Fibroblast of gingiva (primary cell): ENCODE results near the gene FRMD4A.

Experiments
- DNase-seq: peaks from one replicate; pipeline ENCODE4 v3.0.0-alpha.2; 2011; ENCODE audit warnings: low read depth

Gene FRMD4A

GRCh38 chr10:13648425-13648824, 682.3 kb downstream of the FRMD4A start:
- no peak for DNase-seq

GRCh38 chr10:13644866-13645265, 685.9 kb downstream of the FRMD4A start:
- no peak for DNase-seq

DNA sequence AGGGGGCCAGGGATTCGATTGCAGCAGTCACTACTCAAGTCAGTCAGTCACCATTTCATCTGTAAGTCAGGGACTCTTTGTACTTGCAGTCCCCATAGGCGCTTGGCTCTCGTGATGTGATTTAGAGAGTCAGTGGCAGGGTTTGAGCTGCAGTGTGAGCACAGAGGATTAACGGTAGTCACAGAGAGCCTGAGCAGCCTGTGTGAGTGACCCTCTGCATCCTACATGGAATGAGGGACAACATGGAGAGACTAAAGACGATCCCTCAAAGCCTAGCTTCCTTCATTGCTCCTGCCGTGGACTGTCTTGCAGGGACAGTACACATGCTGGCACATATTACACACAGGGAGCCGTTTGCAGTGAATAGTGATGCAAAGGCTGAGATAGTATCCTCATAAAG, 687.7 kb downstream of the FRMD4A start:
- DNase-seq, result no peak

DNA sequence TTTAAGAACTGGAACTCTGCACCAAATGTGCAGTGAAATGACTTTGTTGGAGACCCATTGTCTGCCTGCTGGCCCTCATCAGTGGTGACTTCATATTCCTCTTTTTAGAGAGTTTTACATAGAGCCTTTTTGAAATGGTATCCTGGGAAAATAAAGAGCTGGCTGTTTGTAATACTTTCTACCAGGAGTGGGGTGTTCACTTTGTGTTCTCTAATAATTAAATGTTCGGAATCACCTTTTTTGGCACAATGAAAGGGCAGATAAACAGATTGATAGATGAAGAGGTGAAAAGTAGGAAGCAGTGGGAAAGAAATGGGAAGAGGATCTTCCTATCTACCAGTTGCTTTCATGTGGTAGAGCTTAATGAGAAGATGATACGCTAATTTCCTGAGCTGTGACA, 688.4 kb downstream of the FRMD4A start:
- DNase-seq, result no peak

DNA sequence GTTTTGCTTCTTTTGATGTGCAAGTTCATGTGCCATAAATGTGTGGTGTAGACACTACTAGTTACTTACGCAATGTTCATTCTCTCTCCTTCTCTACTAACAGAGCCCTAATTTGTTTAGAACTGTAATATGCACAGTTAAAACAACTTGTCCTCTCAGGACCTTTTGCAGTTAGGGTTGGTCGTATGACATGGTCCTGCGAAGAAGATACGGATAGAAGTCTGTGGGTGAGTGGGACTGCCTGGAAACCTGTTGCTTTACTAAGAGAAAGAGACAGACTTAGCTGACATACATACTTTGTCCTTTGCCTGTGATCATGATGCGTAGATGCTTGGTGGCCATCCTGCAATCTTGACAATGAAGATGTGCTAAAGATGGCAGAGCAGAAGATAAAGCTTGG, 692.8 kb downstream of the FRMD4A start:
- DNase-seq, result no peak

DNA sequence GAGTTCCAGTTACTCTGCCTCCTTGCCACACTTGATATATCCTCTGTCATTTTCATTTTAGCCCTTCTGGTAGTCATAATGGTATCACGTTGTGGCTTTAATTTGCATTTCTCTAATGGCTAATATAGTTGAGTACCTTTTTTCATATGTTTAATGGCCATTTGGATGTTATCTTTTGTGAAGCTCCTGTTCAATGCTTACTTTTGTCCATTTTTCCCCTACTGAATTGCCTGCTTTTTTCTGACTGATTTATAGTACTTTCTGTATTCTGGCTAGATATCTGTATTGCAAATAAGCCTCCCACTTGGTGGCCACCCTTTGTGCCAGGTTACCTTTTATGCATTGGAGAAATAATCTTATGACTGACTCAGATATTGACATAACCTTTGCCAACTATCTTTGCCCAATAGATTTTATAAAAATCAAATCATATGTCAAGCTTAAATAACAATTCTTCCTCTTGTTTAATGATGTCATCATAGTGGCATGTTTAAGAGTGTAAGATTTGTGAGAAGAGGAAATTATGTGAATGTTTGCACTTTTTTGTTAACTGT, 693.3 kb downstream of the FRMD4A start:
- DNase-seq, result no peak

GRCh38 chr10:13636776-13637175, 693.9 kb downstream of the FRMD4A start:
- DNase-seq, result no peak

- peak; percentile 46 for DNase-seq
Observed at GRCh38 chr10:13634207-13634606, 696.5 kb downstream of the FRMD4A start.

DNA sequence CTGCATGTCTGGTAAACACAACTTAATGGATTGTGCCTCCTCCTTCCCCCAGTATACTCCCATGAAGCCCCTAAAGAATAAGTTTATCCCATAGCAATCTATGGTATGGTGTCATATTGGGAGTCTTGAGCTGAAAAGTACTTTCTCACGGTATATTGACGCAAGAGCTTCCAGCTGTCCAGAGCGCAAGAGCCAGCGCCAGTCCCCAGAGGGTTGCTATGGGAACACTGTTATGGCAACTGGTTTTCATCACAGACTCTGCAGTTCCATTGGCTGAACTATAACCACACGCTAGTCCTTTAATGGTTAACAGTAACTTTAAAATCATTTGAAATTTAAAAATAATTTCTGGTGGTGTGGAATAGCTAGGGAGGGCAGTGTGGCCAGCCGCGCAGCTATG, 697.0 kb downstream of the FRMD4A start:
- DNase-seq, result peak; percentile 95

- DNase-seq, result no peak
Observed at GRCh38 chr10:13632884-13633440, 697.8 kb downstream of the FRMD4A start.

- no peak for DNase-seq
Observed at GRCh38 chr10:13632440-13632839, 698.3 kb downstream of the FRMD4A start.

- DNase-seq, result no peak
Observed at GRCh38 chr10:13631594-13631993, 699.1 kb downstream of the FRMD4A start.

DNA sequence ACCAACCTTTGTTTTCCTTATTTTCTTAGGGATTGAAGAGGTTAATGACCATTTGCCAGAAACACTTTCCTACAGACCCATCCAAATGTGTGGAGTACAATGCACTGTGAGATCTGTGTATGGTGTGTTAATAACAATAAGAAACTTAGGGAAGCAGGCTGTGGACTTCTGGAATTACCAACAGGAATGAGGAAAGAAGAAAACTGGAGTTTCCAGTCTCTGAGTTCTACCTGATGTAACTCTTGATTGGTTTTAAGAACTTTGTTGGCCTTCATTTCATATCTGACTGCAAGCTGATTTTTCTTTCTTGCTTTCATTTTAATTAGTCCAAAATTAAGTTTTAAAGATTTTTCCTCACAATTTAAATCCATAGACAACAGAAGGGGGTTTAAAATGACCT, 700.5 kb downstream of the FRMD4A start:
- DNase-seq, result no peak

GRCh38 chr10:13629116-13629515, 701.6 kb downstream of the FRMD4A start:
- DNase-seq, result peak; percentile 13

- no peak for DNase-seq
Observed at GRCh38 chr10:13628661-13629060, 702.1 kb downstream of the FRMD4A start.

DNA sequence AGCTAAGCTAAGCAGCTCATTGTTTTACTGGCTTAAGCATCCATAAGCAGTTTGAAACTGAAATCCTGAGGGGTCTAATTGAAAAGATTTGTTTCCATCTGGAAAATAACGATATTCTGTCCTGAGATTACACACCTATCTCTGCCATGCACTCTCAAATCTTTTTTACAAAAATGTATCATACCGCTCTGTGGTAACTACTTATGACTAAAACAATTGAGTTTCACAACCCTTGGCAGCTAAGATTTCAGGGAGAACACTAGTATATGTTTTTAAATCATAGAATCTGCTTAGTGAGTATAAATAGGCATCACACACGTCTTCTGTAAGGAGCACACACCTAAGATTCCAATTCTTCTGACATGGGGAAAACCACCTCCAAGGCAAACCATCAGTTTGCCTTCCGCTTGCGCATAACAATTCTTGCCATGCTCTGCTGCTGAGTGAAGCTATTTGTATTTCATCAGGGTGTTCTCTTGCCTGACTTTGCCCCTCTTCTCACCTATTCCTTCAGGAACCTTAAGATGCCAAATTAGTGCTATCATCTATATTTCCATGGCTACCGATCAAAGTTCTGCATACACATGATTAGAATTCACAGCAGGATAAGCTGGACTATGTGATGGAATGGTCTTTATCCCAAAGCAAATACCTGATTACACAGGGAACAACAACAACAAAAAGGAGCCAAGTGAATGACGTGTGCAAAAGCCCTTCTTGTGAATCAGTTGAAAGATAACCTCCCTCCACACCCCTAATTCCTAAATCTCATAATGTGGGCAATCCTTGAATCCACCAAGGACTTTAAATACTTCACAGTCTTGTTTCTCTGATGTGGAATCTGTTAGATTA, 703.0 kb downstream of the FRMD4A start:
- peak; percentile 31 for DNase-seq

DNA sequence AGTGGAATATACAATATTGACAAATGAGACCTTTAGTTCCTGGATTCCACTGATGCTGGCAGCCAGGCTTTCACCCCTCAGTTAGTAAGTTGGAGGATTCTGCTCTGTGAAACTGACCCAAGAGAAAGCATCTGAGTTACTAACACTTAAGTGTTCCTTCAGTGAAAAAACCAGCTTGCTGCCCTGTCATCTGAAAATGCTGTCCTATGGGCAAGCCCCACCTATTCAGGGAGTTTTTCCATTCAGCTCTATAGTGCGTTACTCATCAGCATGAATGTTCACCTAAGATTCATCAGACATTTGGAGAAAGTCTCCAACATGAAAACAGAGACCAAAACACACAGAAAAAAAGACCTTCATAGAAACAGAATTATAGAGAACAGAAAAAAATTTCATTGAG, 706.1 kb downstream of the FRMD4A start:
- no peak for DNase-seq

- no peak for DNase-seq
Observed at GRCh38 chr10:13621931-13622330, 708.8 kb downstream of the FRMD4A start.

- DNase-seq, result peak; percentile 61
Observed at GRCh38 chr10:13617116-13617515, 713.6 kb downstream of the FRMD4A start.

GRCh38 chr10:13615650-13616300, 714.9 kb downstream of the FRMD4A start:
- DNase-seq, result no peak

DNA sequence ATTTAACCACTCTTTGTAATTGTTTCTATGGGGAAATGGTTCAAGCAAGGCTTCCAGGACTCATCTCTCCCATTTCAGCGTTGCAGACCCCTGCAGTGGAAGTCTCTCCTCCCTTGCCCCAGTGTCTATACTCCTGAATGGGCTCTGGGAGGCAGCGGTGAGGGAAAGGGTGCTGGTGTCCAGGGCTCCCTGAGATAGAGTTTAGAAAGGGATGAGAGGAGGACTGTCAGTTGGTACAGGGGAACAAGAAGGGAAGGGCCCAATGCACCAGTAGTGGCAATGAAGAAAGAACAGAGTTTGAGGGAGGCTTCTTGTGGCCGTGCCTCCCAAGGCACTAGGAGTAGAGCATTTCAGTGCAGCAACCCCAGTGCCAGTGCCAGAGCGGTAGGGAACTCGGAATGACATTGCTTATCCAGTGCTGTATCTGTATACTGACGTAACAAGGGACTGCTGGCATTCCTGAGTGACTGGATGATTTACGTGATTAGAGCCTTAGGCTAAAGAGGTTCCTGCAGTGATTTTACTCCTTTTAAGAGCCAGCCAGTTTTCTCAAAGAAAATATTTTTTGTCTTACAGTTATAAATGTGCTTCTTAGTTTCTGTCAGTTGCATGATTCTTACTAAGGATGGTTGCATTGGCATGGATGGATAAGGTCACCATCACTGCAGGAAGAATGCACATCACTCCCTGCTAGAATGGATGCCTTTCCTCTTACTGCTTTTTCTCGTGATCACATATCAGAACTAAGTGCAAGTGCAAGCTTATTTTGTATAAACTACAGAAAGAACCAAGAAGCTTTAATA, 716.0 kb downstream of the FRMD4A start:
- DNase-seq, result no peak

DNA sequence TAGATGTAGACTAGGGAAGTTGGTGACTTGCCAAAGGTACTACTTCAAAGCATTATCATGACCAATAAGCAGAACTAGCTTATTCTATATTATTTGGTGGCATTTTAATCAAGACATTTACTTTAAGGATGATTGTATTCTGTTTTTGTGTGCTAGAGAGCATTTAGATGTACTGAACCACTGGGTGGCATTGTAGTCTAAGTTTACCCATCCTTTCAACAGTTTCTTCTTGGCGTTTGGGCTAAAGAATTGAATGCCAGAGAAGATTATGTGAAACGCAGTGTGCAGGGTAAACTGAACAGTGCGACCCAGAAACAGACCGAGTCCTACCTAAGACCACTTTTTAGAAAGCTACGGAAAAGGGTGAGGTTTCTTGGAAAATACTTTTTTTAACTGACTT, 717.2 kb downstream of the FRMD4A start:
- DNase-seq, result peak; percentile 51
